ENCODE measurements around the gene ST6GALNAC6. TPM values are rescaled to one million over a fixed set of nuclear protein-coding genes. Genes with fewer than 3 reads are reported as not detected.

ST6GALNAC6 gene
- total and polyA plus RNA-seq, 4 donors, result 22.5 to 40.4 (median 32.3) TPM

DNA sequence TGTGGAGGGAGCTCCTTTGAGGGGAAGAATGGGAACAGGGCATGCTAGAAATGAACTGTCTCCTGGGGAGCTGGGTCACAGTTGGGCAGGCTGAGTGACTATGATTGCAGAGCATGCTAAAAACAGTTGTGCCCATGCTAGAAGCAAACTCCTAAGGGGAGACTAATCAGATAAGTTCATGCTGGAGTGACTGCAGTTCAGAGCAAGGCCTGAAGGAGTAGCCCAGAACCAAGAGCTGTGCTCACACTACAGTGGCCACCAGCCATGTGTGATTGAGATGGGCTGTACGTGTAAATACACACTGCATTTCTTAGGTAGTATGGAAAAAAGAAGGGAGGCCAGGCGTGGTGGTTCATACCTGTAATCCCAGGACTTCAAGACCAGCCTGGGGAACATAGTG lies 11.6 kb downstream of the ST6GALNAC6 start:
- 90% methylated on average over 2 of the region's 2 CpGs for WGBS
- TF ChIP-seq HNF4A (conservative IDR thresholded peaks at IDR 0.05) (no peak), EGR1 (IDR thresholded peaks at IDR 0.05; ENCODE audit: low read depth in 2 of 2) (no peak), SP1 (IDR thresholded peaks at IDR 0.05) (no peak), GABPA (IDR thresholded peaks at IDR 0.05 in 1 of 2, conservative IDR thresholded peaks at IDR 0.05 in 1 of 2) (no peak), NR2F2 (IDR thresholded peaks at IDR 0.05) (no peak)
- TF ChIP-seq, protein P1, sequence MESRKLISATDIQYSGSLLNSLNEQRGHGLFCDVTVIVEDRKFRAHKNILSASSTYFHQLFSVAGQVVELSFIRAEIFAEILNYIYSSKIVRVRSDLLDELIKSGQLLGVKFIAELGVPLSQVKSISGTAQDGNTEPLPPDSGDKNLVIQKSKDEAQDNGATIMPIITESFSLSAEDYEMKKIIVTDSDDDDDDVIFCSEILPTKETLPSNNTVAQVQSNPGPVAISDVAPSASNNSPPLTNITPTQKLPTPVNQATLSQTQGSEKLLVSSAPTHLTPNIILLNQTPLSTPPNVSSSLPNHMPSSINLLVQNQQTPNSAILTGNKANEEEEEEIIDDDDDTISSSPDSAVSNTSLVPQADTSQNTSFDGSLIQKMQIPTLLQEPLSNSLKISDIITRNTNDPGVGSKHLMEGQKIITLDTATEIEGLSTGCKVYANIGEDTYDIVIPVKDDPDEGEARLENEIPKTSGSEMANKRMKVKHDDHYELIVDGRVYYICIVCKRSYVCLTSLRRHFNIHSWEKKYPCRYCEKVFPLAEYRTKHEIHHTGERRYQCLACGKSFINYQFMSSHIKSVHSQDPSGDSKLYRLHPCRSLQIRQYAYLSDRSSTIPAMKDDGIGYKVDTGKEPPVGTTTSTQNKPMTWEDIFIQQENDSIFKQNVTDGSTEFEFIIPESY (IDR thresholded peaks at IDR 0.05), result no peak
- TF ChIP-seq, protein P2, sequence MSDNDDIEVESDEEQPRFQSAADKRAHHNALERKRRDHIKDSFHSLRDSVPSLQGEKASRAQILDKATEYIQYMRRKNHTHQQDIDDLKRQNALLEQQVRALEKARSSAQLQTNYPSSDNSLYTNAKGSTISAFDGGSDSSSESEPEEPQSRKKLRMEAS (IDR thresholded peaks at IDR 0.05), result no peak
- TF ChIP-seq, protein P3, sequence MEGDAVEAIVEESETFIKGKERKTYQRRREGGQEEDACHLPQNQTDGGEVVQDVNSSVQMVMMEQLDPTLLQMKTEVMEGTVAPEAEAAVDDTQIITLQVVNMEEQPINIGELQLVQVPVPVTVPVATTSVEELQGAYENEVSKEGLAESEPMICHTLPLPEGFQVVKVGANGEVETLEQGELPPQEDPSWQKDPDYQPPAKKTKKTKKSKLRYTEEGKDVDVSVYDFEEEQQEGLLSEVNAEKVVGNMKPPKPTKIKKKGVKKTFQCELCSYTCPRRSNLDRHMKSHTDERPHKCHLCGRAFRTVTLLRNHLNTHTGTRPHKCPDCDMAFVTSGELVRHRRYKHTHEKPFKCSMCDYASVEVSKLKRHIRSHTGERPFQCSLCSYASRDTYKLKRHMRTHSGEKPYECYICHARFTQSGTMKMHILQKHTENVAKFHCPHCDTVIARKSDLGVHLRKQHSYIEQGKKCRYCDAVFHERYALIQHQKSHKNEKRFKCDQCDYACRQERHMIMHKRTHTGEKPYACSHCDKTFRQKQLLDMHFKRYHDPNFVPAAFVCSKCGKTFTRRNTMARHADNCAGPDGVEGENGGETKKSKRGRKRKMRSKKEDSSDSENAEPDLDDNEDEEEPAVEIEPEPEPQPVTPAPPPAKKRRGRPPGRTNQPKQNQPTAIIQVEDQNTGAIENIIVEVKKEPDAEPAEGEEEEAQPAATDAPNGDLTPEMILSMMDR (IDR thresholded peaks at IDR 0.05; ENCODE audit: low read depth, low read length, missing input control), result no peak
- TF ChIP-seq, protein P4, sequence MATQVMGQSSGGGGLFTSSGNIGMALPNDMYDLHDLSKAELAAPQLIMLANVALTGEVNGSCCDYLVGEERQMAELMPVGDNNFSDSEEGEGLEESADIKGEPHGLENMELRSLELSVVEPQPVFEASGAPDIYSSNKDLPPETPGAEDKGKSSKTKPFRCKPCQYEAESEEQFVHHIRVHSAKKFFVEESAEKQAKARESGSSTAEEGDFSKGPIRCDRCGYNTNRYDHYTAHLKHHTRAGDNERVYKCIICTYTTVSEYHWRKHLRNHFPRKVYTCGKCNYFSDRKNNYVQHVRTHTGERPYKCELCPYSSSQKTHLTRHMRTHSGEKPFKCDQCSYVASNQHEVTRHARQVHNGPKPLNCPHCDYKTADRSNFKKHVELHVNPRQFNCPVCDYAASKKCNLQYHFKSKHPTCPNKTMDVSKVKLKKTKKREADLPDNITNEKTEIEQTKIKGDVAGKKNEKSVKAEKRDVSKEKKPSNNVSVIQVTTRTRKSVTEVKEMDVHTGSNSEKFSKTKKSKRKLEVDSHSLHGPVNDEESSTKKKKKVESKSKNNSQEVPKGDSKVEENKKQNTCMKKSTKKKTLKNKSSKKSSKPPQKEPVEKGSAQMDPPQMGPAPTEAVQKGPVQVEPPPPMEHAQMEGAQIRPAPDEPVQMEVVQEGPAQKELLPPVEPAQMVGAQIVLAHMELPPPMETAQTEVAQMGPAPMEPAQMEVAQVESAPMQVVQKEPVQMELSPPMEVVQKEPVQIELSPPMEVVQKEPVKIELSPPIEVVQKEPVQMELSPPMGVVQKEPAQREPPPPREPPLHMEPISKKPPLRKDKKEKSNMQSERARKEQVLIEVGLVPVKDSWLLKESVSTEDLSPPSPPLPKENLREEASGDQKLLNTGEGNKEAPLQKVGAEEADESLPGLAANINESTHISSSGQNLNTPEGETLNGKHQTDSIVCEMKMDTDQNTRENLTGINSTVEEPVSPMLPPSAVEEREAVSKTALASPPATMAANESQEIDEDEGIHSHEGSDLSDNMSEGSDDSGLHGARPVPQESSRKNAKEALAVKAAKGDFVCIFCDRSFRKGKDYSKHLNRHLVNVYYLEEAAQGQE (IDR thresholded peaks at IDR 0.05), result no peak
- no peaks in the 10 kb centered on the region for H3K9me3 ChIP-seq (ENCODE audit: control insufficient read depth in 4 of 4, low read length in 3 of 4)
- no peaks in the 10 kb centered on the region for H3K4me1 ChIP-seq (ENCODE audit: control insufficient read depth in 4 of 4, insufficient read depth in 4 of 4, low read length in 3 of 4)
- DNase-seq (ENCODE audit: low spot score), result no peak
- no peak overlapping the region for H3K4me3 ChIP-seq (ENCODE audit: low read depth in 1 of 3, low read length in 3 of 3)
- no peak overlapping the region for H3K27ac ChIP-seq (ENCODE audit: low read depth in 1 of 2, low read length in 2 of 2)
- H3K9ac ChIP-seq (ENCODE audit: low read depth in 1 of 2, low read length in 2 of 2), result no peak overlapping the region
- peaks cover 15 to 41% (median 29%) of the 10 kb centered on the region in 4 donors for H3K36me3 ChIP-seq (ENCODE audit: control insufficient read depth in 4 of 4, insufficient read depth in 3 of 4, low read depth in 1 of 4, low read length in 3 of 4)
- H3K27me3 ChIP-seq (ENCODE audit: control insufficient read depth in 4 of 4, insufficient read depth in 4 of 4, low read length in 3 of 4), result no peaks in the 10 kb centered on the region

DNA sequence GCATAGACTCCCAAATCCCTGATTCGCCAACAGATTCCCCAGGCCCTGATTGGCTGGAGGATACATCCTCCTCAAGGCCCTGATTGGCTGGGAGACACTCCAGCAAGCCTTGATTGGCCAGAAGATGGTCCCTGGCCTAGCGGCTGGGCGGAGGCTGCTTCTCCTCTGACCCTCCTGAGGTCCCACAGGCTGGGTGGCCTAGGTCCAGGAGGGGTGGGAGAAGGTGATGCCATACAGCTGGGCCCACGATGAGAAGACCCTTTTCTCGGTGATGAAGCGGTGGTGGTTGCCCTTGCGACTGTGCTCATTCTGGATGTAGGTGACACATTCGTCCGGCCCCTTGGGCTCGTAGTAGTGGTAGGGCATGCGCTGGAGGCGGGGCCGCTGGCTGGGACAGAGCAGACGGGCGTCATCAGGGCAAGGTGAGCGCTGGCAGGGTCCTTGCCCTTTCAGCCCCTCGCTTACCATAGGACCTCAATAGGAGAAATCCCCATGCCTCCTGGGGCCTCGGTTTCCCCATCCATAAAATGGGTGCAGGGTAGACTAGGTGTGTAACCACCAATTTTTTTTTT lies 12.9 kb downstream of the ST6GALNAC6 start:
- 97% methylated on average over 18 of the region's 18 CpGs for WGBS
- H3K4me1 ChIP-seq (ENCODE audit: control insufficient read depth in 4 of 4, insufficient read depth in 4 of 4, low read length in 3 of 4), result no peaks in the 10 kb centered on the region
- H3K36me3 ChIP-seq (ENCODE audit: control insufficient read depth in 4 of 4, insufficient read depth in 3 of 4, low read depth in 1 of 4, low read length in 3 of 4), result peaks cover 14 to 34% (median 21%) of the 10 kb centered on the region in 4 donors
- DNase-seq (ENCODE audit: low spot score), result no peak
- no peaks in the 10 kb centered on the region for H3K9me3 ChIP-seq (ENCODE audit: control insufficient read depth in 4 of 4, low read length in 3 of 4)
- no peak overlapping the region for H3K27ac ChIP-seq (ENCODE audit: low read depth in 1 of 2, low read length in 2 of 2)
- H3K27me3 ChIP-seq (ENCODE audit: control insufficient read depth in 4 of 4, insufficient read depth in 4 of 4, low read length in 3 of 4), result no peaks in the 10 kb centered on the region
- H3K4me3 ChIP-seq (ENCODE audit: low read depth in 1 of 3, low read length in 3 of 3), result no peak overlapping the region
- no peak for TF ChIP-seq JUND (IDR thresholded peaks at IDR 0.05)
- no peak for TF ChIP-seq GABPA (IDR thresholded peaks at IDR 0.05 in 1 of 2, conservative IDR thresholded peaks at IDR 0.05 in 1 of 2)
- TF ChIP-seq SP1 (IDR thresholded peaks at IDR 0.05), result peak; percentile 48
- TF ChIP-seq, protein P1 (IDR thresholded peaks at IDR 0.05), result no peak
- TF ChIP-seq, protein P3 (IDR thresholded peaks at IDR 0.05; ENCODE audit: low read depth, low read length, missing input control), result no peak
- H3K9ac ChIP-seq (ENCODE audit: low read depth in 1 of 2, low read length in 2 of 2), result no peak overlapping the region
